ENCODE results near the gene KHDC1.
"Not testable (repeated sequence)": the region's sequence is repeated elsewhere in the genome, so short reads cannot be mapped to it uniquely, and the experiment has no call there.

KHDC1 gene

DNA sequence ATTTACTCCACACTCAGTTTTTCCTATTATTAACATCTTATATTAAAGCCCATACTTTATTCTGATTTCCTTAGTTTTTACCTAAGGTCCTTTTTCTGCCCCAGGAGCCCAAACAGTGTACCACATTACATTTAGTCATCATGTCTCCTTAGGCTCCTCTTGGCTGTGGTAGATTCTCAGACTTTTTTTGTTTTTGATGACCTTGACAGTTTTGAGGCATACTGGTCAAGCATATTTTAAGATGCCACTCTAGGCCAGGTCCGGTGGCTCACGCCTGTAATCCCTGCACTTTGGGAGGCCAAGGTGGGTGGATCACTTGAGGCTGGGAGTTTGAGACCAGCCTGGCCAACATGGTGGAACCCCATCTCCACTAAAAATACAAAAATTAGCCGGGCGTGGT is 18.7 kb upstream of the KHDC1 start:
- H3K36me3 Mint-ChIP-seq, H3K27me3 Mint-ChIP-seq, H3K4me3 Mint-ChIP-seq, H3K27ac Mint-ChIP-seq, H3K9me3 Mint-ChIP-seq, CTCF ChIA-PET, DNase-seq, H3K4me1 Mint-ChIP-seq: not testable (repeated sequence)

DNA sequence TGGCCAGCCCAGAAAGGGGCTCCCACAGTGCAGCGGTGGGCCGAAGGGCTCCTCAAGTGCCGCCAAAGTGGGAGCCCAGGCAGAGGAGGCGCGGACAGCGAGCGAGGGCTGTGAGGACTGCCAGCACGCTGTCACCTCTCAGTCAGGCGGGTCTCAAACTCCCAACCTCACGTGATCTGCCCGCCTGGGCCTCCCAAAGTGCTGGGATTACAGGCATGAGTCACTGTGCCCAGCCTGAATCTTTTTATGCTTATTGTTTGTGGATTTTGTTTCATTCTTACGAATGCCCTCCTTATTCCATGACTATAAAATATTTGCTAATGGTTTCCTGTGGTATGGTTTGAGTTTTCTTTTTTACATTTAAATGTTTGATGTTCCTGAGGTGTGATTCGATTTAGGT is 6.3 kb upstream of the KHDC1 start:
- Mint-ChIP-seq H3K36me3 (peaks cover 37% of the 10 kb centered on the region), H3K4me1 (peaks cover 17% of the 10 kb centered on the region)
- H3K4me3 Mint-ChIP-seq, DNase-seq, H3K27ac Mint-ChIP-seq, H3K9me3 Mint-ChIP-seq, CTCF ChIA-PET, H3K27me3 Mint-ChIP-seq: not testable (repeated sequence)

DNA sequence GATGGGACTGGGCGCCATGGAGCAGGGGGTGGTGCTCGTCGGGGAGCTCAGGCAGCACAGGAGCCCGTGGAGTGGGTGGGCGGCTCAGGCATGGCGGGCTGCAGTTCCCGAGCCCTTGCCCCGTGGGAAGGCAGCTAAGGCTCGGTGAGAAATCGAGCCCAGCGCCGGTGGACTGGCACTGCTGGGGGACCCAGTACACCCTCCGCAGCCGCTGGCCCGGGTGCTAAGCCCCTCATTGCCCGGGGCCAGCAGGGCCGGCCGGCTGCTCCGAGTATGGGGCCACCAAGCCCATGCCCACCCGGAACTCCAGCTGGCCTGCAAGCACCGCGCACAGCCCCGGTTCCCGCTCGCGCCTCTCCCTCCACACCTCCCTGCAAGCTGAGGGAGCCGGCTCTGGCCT is 5.9 kb upstream of the KHDC1 start:
- CTCF ChIA-PET, H3K4me3 Mint-ChIP-seq, H3K27ac Mint-ChIP-seq, DNase-seq, H3K27me3 Mint-ChIP-seq, H3K9me3 Mint-ChIP-seq: not testable (repeated sequence)
- peaks cover 37% of the 10 kb centered on the region for H3K36me3 Mint-ChIP-seq
- H3K4me1 Mint-ChIP-seq, result peaks cover 21% of the 10 kb centered on the region

DNA sequence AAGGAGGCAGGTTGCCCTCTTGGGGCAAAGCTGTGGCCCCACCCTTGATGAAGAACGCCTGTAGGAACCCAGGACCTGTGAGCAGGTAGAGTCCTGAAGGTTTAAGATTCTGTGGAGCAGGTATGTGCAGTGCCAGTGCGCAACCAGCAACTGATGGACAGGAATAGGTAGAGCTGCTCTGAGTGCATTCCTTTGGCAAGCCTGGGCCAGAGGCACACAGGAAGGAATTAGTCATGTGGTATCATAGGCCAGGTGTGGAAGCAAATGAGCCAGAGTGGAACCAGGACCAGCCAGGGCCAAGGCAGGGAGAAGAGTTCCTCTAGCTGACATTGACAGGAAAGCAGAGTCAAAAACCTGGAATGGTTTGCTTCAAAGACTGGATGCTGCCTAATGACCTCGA is 1.4 kb upstream of the KHDC1 start:
- Mint-ChIP-seq H3K27ac (no peak overlapping the region), H3K9me3 (no peaks in the 10 kb centered on the region), H3K27me3 (no peaks in the 10 kb centered on the region), H3K4me3 (peak overlapping the region; percentile 72), H3K36me3 (peaks cover 33% of the 10 kb centered on the region), H3K4me1 (peaks cover 36% of the 10 kb centered on the region)
- CTCF ChIA-PET, result no interaction called here
- DNase-seq, result no peak

DNA sequence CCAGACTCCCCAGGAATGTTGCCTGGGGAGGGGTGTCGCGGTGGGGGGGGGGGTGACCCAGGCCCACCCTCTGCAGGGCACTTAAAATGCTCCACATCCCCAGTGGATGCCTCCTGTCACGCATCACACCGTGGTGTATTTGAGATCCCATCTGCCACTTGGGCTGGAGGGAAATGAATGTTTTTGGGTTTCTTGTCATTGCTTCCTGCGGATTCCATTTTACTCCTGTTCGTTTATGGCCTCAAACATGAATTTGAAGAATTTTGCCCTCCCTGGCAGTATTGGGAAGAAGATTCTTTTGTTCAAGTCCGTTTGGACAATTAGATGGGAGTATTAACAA is 544 bp upstream of the KHDC1 start:
- Mint-ChIP-seq H3K27me3 (no peaks in the 10 kb centered on the region), H3K4me3 (peak overlapping the region; percentile 72), H3K27ac (peak overlapping the region; percentile 52), H3K36me3 (peaks cover 31% of the 10 kb centered on the region), H3K9me3 (no peaks in the 10 kb centered on the region), H3K4me1 (peaks cover 36% of the 10 kb centered on the region)
- DNase-seq, result no peak
- CTCF ChIA-PET, result no interaction called here

DNA sequence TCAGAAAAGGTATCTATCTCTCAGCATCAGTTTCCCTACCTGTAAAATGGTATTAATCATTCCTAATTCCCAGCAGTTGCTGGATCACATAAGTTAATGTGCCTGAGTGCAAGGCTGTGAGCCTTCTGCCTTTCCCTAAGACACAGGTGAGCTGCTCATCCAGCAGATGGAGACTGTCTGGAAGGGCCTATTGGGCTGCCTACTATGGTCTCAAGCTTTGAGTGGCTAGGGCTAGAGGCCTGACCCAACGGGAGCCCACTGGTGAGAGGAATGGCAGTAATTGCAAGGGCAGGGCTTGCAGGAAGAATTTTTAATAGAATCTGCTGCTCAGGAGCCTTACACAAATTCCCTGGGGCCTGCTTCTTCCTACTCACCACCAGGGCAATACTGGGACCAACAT is 4.3 kb downstream of the KHDC1 start:
- DNase-seq, result no peak
- H3K4me1 Mint-ChIP-seq, result peaks cover 13% of the 10 kb centered on the region
- no peaks in the 10 kb centered on the region for H3K9me3 Mint-ChIP-seq
- CTCF ChIA-PET, result no interaction called here
- no peak overlapping the region for H3K4me3 Mint-ChIP-seq
- peaks cover 2% of the 10 kb centered on the region for H3K36me3 Mint-ChIP-seq
- H3K27me3 Mint-ChIP-seq, result no peaks in the 10 kb centered on the region
- no peak overlapping the region for H3K27ac Mint-ChIP-seq

DNA sequence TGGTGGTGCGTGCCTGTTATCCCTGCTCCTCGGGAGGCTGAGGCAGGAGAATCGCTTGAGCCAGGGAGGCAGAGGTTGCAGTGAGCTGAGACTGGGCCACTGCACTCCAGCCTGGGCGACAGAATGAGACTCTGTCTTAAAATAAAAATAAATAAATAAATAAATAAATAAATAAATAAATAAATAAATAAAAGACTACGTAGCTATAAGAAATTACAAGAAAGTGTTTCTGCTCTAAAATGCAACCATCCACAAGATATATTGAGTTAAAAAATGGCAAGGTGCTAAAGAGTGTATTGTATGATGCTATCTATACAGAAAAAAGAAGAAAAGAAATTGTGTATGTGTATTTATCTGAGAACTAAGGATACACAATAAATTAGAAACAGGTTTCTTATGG is 8.7 kb downstream of the KHDC1 start:
- H3K9me3 Mint-ChIP-seq, H3K4me3 Mint-ChIP-seq, H3K36me3 Mint-ChIP-seq, H3K27me3 Mint-ChIP-seq, H3K27ac Mint-ChIP-seq, H3K4me1 Mint-ChIP-seq, CTCF ChIA-PET, DNase-seq: not testable (repeated sequence)

DNA sequence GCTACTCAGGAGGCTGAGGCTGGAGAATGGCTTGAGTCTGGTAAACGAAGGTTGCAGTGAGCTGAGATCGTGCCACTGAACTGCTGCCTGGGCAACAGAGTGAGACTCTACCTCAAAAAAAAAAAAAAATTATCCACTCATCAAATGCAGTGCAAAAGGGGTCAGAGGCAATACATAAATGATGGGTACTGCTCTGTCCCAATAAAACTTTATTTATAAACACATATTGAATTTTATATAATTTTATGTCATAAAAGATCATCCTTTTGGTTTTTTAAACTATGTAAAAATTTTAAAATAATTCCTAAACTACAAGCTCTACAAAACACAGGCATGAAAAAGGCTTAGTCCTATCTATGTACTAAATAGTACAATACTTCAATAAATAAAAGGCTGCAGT is 10.3 kb downstream of the KHDC1 start:
- H3K27me3 Mint-ChIP-seq, result peaks cover 7% of the 10 kb centered on the region
- H3K4me1 Mint-ChIP-seq, result no peaks in the 10 kb centered on the region
- CTCF ChIA-PET, result no interaction called here
- no peak for DNase-seq
- H3K4me3 Mint-ChIP-seq, result no peak overlapping the region
- H3K27ac Mint-ChIP-seq, result no peak overlapping the region
- no peaks in the 10 kb centered on the region for H3K9me3 Mint-ChIP-seq
- no peaks in the 10 kb centered on the region for H3K36me3 Mint-ChIP-seq

DNA sequence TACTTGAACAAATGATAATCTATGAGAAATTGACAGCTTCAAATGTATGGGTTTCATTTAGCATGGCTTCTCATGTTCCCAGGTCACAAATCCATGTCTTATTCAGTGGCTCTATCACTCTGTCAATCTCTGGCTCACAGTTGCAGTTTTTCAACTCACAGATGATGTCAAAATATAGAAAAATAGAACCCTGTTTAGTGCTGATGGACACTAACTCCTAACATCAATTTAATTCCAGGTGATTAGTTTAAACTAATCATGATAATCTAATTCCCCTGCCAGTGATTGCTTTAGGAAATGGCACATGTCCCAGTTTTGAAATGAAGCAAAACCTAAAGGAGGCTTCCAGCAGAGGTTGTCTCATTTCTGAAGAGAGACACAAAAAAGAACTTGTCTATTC is 13.0 kb downstream of the KHDC1 start:
- no peaks in the 10 kb centered on the region for H3K9me3 Mint-ChIP-seq
- H3K4me1 Mint-ChIP-seq, result no peaks in the 10 kb centered on the region
- H3K27me3 Mint-ChIP-seq, result peaks cover 16% of the 10 kb centered on the region
- H3K27ac Mint-ChIP-seq, result no peak overlapping the region
- no peak overlapping the region for H3K4me3 Mint-ChIP-seq
- CTCF ChIA-PET, result no interaction called here
- H3K36me3 Mint-ChIP-seq, result no peaks in the 10 kb centered on the region
- DNase-seq, result no peak

DNA sequence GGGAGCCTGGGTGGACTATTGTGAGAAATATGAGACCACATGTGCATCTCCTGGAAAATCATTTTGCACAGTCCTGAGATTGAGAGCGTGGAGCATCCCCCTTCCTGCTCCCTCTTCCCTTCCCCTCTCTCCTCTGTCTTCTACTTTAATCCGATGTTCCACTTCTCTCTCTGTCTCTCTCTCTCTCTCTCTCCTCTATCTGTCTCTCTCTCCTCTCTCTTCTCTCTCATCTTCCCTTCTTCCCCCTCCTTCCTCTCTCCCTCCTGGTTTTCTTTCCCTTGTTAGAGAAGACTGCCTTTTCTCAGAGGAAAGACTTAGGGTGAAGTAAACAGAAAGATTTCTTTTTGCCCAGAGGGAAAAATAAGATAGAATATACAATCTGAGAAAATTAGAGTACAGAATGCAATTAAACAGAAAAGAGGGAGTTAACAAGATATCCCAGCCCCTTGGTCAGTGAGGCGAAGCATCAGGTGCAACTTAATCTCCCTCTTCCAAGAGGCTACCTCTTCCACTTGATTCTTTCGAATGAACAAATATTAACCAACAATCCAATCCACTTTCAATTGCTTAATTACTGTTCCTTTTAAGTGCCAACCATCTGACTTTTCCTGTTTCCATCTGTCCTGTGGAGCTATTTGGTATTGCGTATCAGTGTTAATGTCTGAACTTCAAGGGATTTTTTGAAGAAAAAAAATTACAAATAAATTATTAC is 14.6 kb downstream of the KHDC1 start:
- no peak overlapping the region for H3K4me3 Mint-ChIP-seq
- no peak overlapping the region for H3K27ac Mint-ChIP-seq
- H3K9me3 Mint-ChIP-seq, result no peaks in the 10 kb centered on the region
- peaks cover 16% of the 10 kb centered on the region for H3K27me3 Mint-ChIP-seq
- H3K36me3 Mint-ChIP-seq, result no peaks in the 10 kb centered on the region
- CTCF ChIA-PET, result no interaction called here
- no peak for DNase-seq
- H3K4me1 Mint-ChIP-seq, result no peaks in the 10 kb centered on the region

DNA sequence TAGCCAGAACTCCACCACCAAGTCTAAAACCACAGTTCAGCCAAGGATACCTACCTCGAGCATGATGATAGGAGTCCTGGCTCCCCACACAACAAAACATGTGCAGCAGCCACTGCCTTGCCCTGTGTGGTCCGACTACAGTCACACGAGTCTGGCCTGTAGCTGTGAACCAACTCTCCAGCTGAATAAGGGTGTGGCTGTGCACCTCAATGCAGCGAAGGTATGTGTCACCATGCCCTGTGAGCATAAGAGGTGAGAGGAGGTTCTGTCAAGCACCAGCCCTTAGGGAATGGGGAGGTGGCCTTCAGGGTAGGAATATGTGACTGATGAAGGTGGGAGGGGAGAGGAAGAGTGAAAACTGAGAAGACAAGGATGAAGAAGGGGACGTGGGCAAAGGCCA is 21.0 kb downstream of the KHDC1 start:
- H3K4me3 Mint-ChIP-seq, result no peak overlapping the region
- CTCF ChIA-PET, result no interaction called here
- no peaks in the 10 kb centered on the region for H3K4me1 Mint-ChIP-seq
- no peak for DNase-seq
- H3K27me3 Mint-ChIP-seq, result peaks cover 13% of the 10 kb centered on the region
- H3K27ac Mint-ChIP-seq, result no peak overlapping the region
- no peaks in the 10 kb centered on the region for H3K36me3 Mint-ChIP-seq
- no peaks in the 10 kb centered on the region for H3K9me3 Mint-ChIP-seq

DNA sequence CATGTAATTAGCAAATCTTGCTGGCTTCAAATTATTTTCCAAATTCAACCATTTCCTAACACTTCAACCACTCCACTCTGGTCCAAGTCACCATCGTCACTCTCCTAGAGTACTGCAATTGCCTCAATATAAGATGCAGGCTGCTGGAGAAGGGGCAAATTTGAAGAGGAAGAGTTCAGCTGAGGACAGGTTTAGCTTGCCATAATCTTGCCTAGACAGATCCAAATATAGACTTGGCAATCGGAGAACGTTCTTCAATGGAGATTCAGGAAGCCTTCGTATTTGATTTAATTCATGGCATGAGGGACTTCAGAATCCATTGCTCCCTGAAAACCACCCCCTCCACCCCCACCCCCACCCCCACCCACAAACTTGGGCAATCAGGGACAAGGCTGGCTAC is 22.3 kb downstream of the KHDC1 start:
- H3K4me1 Mint-ChIP-seq, result no peaks in the 10 kb centered on the region
- CTCF ChIA-PET, result no interaction called here

DNA sequence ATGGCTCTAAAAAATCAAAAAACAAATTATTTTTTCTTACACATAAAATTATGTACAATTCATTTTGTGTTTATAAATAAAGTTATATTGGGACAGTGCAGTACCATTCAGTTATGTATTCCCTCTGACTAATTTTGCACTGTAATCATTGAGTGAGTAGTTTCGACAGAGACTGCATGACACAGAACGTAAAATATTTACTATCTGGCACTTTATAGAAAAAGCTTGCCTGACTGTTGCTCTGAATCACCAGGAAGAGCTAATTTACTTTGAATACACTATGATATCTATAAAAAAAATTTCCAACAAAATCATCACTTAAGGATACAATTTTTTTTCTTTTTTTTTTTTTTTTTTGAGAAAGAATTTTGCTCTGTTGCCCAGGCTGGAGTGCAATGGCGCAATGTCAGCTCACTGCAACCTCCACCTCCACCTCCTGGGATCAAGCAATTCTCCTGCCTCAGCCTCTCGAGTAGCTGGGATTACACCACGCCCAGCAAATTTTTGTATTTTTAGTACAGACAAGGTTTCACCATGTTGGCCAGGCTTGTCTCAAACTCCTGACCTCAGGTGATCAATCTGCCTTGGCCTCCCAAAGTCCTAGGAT is 26.7 kb downstream of the KHDC1 start:
- H3K9me3 Mint-ChIP-seq, result no peaks in the 10 kb centered on the region
- H3K4me1 Mint-ChIP-seq, result no peaks in the 10 kb centered on the region
- DNase-seq, result no peak
- no peaks in the 10 kb centered on the region for H3K36me3 Mint-ChIP-seq
- peaks cover 9% of the 10 kb centered on the region for H3K27me3 Mint-ChIP-seq
- CTCF ChIA-PET, result interaction anchor here (1.3 kb wide), 1 partner anchor 91 kb away, joined by 3 read pairs; no protein-coding TSS in a partner anchor
- H3K27ac Mint-ChIP-seq, result no peak overlapping the region
- no peak overlapping the region for H3K4me3 Mint-ChIP-seq

More for the DNA sequence above, 22.3 kb downstream of the KHDC1 start:
- H3K9me3 Mint-ChIP-seq, result no peaks in the 10 kb centered on the region
- peaks cover 13% of the 10 kb centered on the region for H3K27me3 Mint-ChIP-seq
- H3K36me3 Mint-ChIP-seq, result no peaks in the 10 kb centered on the region
- no peak for DNase-seq
- no peak overlapping the region for H3K4me3 Mint-ChIP-seq
- no peak overlapping the region for H3K27ac Mint-ChIP-seq

DNA sequence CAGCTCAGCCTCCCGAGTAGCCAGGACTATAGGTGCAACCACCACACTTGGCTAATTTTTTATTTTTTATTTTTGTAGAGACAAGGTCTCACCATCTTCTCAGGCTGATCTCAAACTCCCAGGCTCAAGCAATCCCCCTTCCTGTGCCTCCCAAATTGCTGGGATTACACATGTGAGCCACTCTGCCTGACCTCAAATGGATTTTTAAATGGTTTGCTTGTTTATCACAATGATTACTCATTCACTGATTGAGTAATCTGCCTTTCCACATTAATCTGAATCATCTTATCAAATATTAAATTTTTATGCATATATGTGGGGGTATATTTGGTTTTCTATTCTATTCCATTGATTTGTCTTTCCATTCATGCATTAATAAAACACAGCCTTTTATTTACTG is 28.3 kb downstream of the KHDC1 start:
- Mint-ChIP-seq H3K27ac (no peak overlapping the region), H3K9me3 (no peaks in the 10 kb centered on the region), H3K27me3 (peaks cover 9% of the 10 kb centered on the region), H3K4me1 (no peaks in the 10 kb centered on the region), H3K4me3 (no peak overlapping the region), H3K36me3 (no peaks in the 10 kb centered on the region)
- DNase-seq, result no peak
- CTCF ChIA-PET, result no interaction called here

DNA sequence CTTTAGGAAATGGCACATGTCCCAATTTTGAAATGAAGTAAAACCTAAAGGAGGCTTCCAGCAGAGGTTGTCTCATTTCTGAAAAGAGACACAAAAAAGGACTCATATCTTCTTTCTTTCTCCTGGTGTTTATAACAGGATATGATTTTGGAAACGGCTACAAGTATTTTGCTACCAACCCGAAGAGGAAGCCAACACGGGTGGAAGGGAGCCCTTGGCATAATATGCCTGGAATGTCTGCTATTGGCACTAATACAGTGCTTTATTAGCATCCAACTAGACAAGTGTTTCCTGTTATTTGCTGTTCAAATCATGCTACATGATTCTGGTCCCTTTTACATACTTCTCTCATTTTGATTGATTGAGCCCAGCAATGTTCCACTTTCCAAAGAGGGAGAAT is 29.0 kb downstream of the KHDC1 start:
- H3K27me3 Mint-ChIP-seq, DNase-seq: not testable (repeated sequence)

DNA sequence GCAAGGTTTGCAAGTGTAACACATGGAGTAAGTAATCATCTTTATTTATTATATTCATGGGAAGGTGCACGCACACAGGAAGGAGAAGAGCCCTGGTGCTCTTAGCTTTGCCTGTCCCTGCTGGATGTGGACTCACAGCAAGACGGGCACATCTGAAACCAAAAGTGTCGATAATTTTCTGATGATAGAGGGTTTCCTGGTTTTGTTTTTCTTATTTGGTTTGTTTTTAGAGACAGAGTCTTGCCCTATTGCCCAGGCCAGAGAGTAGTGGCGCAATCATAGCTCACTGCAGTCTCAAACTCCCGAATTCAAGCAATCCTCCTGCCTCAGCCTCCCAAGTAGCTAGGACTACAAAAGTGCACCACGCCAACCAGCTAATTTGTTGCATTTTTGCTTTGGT is 29.9 kb downstream of the KHDC1 start:
- peaks cover 5% of the 10 kb centered on the region for H3K27me3 Mint-ChIP-seq
- CTCF ChIA-PET, result no interaction called here
- no peaks in the 10 kb centered on the region for H3K9me3 Mint-ChIP-seq
- H3K4me1 Mint-ChIP-seq, result no peaks in the 10 kb centered on the region
- H3K36me3 Mint-ChIP-seq, result no peaks in the 10 kb centered on the region
- H3K27ac Mint-ChIP-seq, result no peak overlapping the region
- no peak overlapping the region for H3K4me3 Mint-ChIP-seq
- no peak for DNase-seq

More for the DNA sequence above, 29.0 kb downstream of the KHDC1 start:
- H3K9me3 Mint-ChIP-seq, H3K36me3 Mint-ChIP-seq, CTCF ChIA-PET, H3K27ac Mint-ChIP-seq, H3K4me3 Mint-ChIP-seq, H3K4me1 Mint-ChIP-seq: not testable (repeated sequence)
